ENCODE data around the gene PDE4D. TPM values are rescaled to one million over a fixed set of nuclear protein-coding genes. Genes with fewer than 3 reads are reported as not detected.

Gene PDE4D
- total RNA-seq, 1 donor from 2014 or later = 34.5 TPM

- Histone ChIP-seq H3K27ac (replicated peaks) (no peak overlapping the region), H3K27me3 (ENCODE audit: low read depth) (no peaks in the 10 kb centered on the region), H3K9me3 (replicated peaks) (no peaks in the 10 kb centered on the region), H3K4me1 (no peaks in the 10 kb centered on the region), H3K36me3 (no peaks in the 10 kb centered on the region), H3K4me3 (no peak overlapping the region)
- no peak for DNase-seq
- TF ChIP-seq CTCF (IDR thresholded peaks at IDR 0.05; ENCODE audit: borderline replicate concordance) = no peak
- intact Hi-C loops (cut with micrococcal nuclease) = no loop called here
These were observed 408.9 kb downstream of the PDE4D start for GRCh38 chr5:59484618-59485017.

GRCh38 chr5:59483971-59484472 is 409.5 kb downstream of the PDE4D start:
- no peak for TF ChIP-seq CTCF (IDR thresholded peaks at IDR 0.05; ENCODE audit: borderline replicate concordance)
- no peaks in the 10 kb centered on the region for H3K9me3 ChIP-seq (replicated peaks)
- no peak overlapping the region for H3K4me3 ChIP-seq
- no peak for DNase-seq
- intact Hi-C loops (cut with micrococcal nuclease) = no loop called here
- no peaks in the 10 kb centered on the region for H3K4me1 ChIP-seq
- no peaks in the 10 kb centered on the region for H3K36me3 ChIP-seq
- no peak overlapping the region for H3K27ac ChIP-seq (replicated peaks)
- no peaks in the 10 kb centered on the region for H3K27me3 ChIP-seq (ENCODE audit: low read depth)

GRCh38 chr5:59479086-59479485 is 414.4 kb downstream of the PDE4D start:
- Histone ChIP-seq H3K4me1 (no peaks in the 10 kb centered on the region), H3K4me3 (no peak overlapping the region), H3K27me3 (ENCODE audit: low read depth) (no peaks in the 10 kb centered on the region), H3K27ac (replicated peaks) (no peak overlapping the region), H3K36me3 (no peaks in the 10 kb centered on the region), H3K9me3 (replicated peaks) (no peaks in the 10 kb centered on the region)
- intact Hi-C loops (cut with micrococcal nuclease) = no loop called here
- no peak for DNase-seq
- no peak for TF ChIP-seq CTCF (IDR thresholded peaks at IDR 0.05; ENCODE audit: borderline replicate concordance)

GRCh38 chr5:59474324-59474723 is 419.2 kb downstream of the PDE4D start:
- intact Hi-C loops (cut with micrococcal nuclease) = no loop called here
- H3K9me3 ChIP-seq (replicated peaks) = no peaks in the 10 kb centered on the region
- H3K27me3 ChIP-seq (ENCODE audit: low read depth) = no peaks in the 10 kb centered on the region
- no peak overlapping the region for H3K27ac ChIP-seq (replicated peaks)
- no peaks in the 10 kb centered on the region for H3K36me3 ChIP-seq
- H3K4me3 ChIP-seq = no peak overlapping the region
- H3K4me1 ChIP-seq = no peaks in the 10 kb centered on the region
- no peak for DNase-seq
- no peak for TF ChIP-seq CTCF (IDR thresholded peaks at IDR 0.05; ENCODE audit: borderline replicate concordance)

GRCh38 chr5:59473611-59474010 is 419.9 kb downstream of the PDE4D start:
- no peak for DNase-seq
- Histone ChIP-seq H3K36me3 (no peaks in the 10 kb centered on the region), H3K27me3 (ENCODE audit: low read depth) (no peaks in the 10 kb centered on the region), H3K4me1 (no peaks in the 10 kb centered on the region), H3K4me3 (no peak overlapping the region), H3K9me3 (replicated peaks) (no peaks in the 10 kb centered on the region), H3K27ac (replicated peaks) (no peak overlapping the region)
- intact Hi-C loops (cut with micrococcal nuclease) = no loop called here
- no peak for TF ChIP-seq CTCF (IDR thresholded peaks at IDR 0.05; ENCODE audit: borderline replicate concordance)

- intact Hi-C loops (cut with micrococcal nuclease) = no loop called here
- Histone ChIP-seq H3K27me3 (ENCODE audit: low read depth) (no peaks in the 10 kb centered on the region), H3K4me3 (no peak overlapping the region), H3K9me3 (replicated peaks) (no peaks in the 10 kb centered on the region), H3K27ac (replicated peaks) (no peak overlapping the region), H3K36me3 (no peaks in the 10 kb centered on the region), H3K4me1 (no peaks in the 10 kb centered on the region)
- no peak for DNase-seq
- no peak for TF ChIP-seq CTCF (IDR thresholded peaks at IDR 0.05; ENCODE audit: borderline replicate concordance)
These were observed 422.1 kb downstream of the PDE4D start for GRCh38 chr5:59471463-59471862.

Data from left ventricle myocardium inferior (tissue), 1 donor.